CD4-positive, alpha-beta memory T cell (primary cell): ENCODE results near the gene BNIPL. TPM values are rescaled to one million over a fixed set of nuclear protein-coding genes. Genes with fewer than 3 reads are reported as not detected.

ENCODE experiments used
- CTCF ChIA-PET: fragments of 350-600 bp; sonication (Branson Sonifier 250); formaldehyde crosslinking; loops from one replicate; lab custom pipeline; 2021; ENCODE audit warnings: inconsistent platforms; ENCODE audit not compliant: partially characterized antibody; lab: Charles Lee
- POLR2A ChIA-PET: fragments of 350-600 bp; sonication (Branson Sonifier 250); formaldehyde crosslinking; loops from one replicate; lab custom pipeline; 2021; ENCODE audit not compliant: partially characterized antibody; lab: Charles Lee
- DNase-seq, 5 donors: peaks; one replicate each; pipeline versions ENCODE4 v3.0.0 to v3.0.0-alpha.2; 2020 to 2022; ENCODE audit warnings: mixed read lengths in 1 of 5
- H3K27ac ChIP-seq: one replicate; pipeline ENCODE4 v1.7.0; 2013; ENCODE audit warnings: low read depth, low read length
- H3K27me3 ChIP-seq: 2 replicates; pipeline ENCODE4 v1.7.0; 2013; ENCODE audit warnings: mild to moderate bottlenecking, low read length, moderate library complexity; ENCODE audit not compliant: insufficient read depth
- H3K36me3 ChIP-seq: 2 replicates; pipeline ENCODE4 v1.7.0; 2013; ENCODE audit warnings: mild to moderate bottlenecking, low read length, moderate library complexity; ENCODE audit not compliant: insufficient read depth
- H3K4me1 ChIP-seq: 2 replicates; pipeline ENCODE4 v1.7.0; 2013; ENCODE audit warnings: mild to moderate bottlenecking, low read length, moderate library complexity; ENCODE audit not compliant: insufficient read depth
- H3K4me3 ChIP-seq, 2 donors: one replicate each; pipeline ENCODE4 v1.7.0; 2013; ENCODE audit warnings: low read length in 2 of 2, mild to moderate bottlenecking in 1 of 2
- H3K9me3 ChIP-seq, 2 donors: one replicate each; pipeline ENCODE4 v1.7.0; 2013; ENCODE audit warnings: low read length in 2 of 2, control low read depth in 1 of 2; ENCODE audit not compliant: control insufficient read depth in 1 of 2
- H3K27ac Mint-ChIP-seq, 7 donors: one replicate each; pipeline ENCODE4 v1.8.0; 2020 to 2021; ENCODE audit warnings: mixed read lengths in 7 of 7, mild to moderate bottlenecking in 6 of 7, inconsistent platforms in 3 of 7, moderate library complexity in 3 of 7
- H3K27me3 Mint-ChIP-seq, 2 donors: one replicate each; pipeline ENCODE4 v1.8.0; 2020 to 2021; ENCODE audit warnings: mixed read lengths in 2 of 2
- H3K36me3 Mint-ChIP-seq, 2 donors: one replicate each; pipeline ENCODE4 v1.8.0; 2020 to 2021; ENCODE audit warnings: mixed read lengths in 2 of 2, inconsistent platforms in 1 of 2, mild to moderate bottlenecking in 1 of 2
- H3K4me1 Mint-ChIP-seq, 4 donors: one replicate each; pipeline ENCODE4 v1.8.0; 2020 to 2021; ENCODE audit warnings: mixed read lengths in 4 of 4, mild to moderate bottlenecking in 1 of 4
- H3K4me3 Mint-ChIP-seq, 8 donors: one replicate each; pipeline ENCODE4 v1.8.0; 2020 to 2021; ENCODE audit warnings: mixed read lengths in 8 of 8, mild to moderate bottlenecking in 7 of 8, moderate library complexity in 6 of 8, inconsistent platforms in 3 of 8
- H3K9me3 Mint-ChIP-seq, 8 donors: one replicate each; pipeline ENCODE4 v1.8.0; 2020 to 2021; ENCODE audit warnings: mixed read lengths in 8 of 8, mild to moderate bottlenecking in 5 of 8, inconsistent platforms in 3 of 8, moderate library complexity in 1 of 8
- intact Hi-C: fragments of 100-400 bp; cut with micrococcal nuclease; formaldehyde crosslinking; loops from one replicate; pipeline ENCODE4 v1.15.1; 2023
- polyA plus RNA-seq, 2 donors: library from polyadenylated mRNA; unstranded; fragments of 300-500 nt; fragmentation: Illumina TruSeq; gene quantifications; one replicate each; pipeline ENCODE4 v1.2.3, GENCODE V29; 2021
- total RNA-seq, 2 experiments: library from RNA; stranded (reverse); gene quantifications; one replicate each; pipeline ENCODE4 v1.2.3, GENCODE V29; 2021

Gene BNIPL
- total and polyA plus RNA-seq, 4 experiments from 2014 or later: 4.6 to 8.3 TPM; not detected in 2

GRCh38 chr1:151012684-151013471, 23.5 kb upstream of the BNIPL start:
- no peak overlapping the region for H3K4me3 Mint-ChIP-seq
- POLR2A ChIA-PET: interaction anchor here (0.6 to 1.0 kb wide), 3 partner anchors 40 to 442 kb away, joined by 3 read pairs; partner anchors contain the start of gene TNFAIP8L2

DNA sequence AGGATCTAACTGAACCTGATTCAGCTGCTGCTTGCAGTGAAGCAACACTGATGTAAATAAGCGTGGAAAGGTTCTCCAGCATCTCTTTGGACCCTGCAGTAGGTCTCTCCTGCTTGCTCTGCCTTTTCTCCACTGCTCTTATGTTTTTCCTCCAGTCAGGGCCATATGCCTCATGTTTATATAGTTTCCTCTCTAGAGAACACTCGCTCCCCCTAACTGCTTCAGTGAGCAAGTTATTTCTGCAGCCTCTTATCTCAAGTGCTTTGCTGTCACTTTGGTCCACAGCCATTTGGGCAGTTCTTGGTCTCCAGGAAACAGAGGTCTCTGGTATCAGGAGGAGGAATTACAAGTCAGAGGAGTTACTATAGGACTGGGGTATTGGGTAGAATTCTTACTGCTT, 22.9 kb upstream of the BNIPL start:
- no peaks in the 10 kb centered on the region for H3K36me3 ChIP-seq
- no peaks in the 10 kb centered on the region for H3K9me3 ChIP-seq
- Mint-ChIP-seq H3K4me3 (no peak overlapping the region), H3K27me3 (no peaks in the 10 kb centered on the region), H3K27ac (peak overlapping the region in 3 of 7 donors; percentile 41 to 72 (median 43)), H3K9me3 (no peaks in the 10 kb centered on the region), H3K36me3 (peaks cover 15 to 28% of the 10 kb centered on the region in 2 donors), H3K4me1 (peaks cover 25 to 48% (median 36%) of the 10 kb centered on the region in 4 donors)
- no peaks in the 10 kb centered on the region for H3K27me3 ChIP-seq
- no peak overlapping the region for H3K4me3 ChIP-seq
- intact Hi-C loops: no loop called here
- POLR2A ChIA-PET: interaction anchor here (0.6 kb wide), 1 partner anchor 443 kb away, joined by 3 read pairs; no protein-coding TSS in a partner anchor
- CTCF ChIA-PET: interaction anchor here (0.6 to 2.9 kb wide), 2 partner anchors 18 to 399 kb away, joined by 3 to 8 read pairs; no protein-coding TSS in a partner anchor
- DNase-seq: no peak
- peaks cover 24% of the 10 kb centered on the region for H3K4me1 ChIP-seq
- H3K27ac ChIP-seq: no peak overlapping the region

More at GRCh38 chr1:151012684-151013471, 23.5 kb upstream of the BNIPL start:
- H3K4me1 Mint-ChIP-seq: peaks cover 28 to 54% (median 40%) of the 10 kb centered on the region in 4 donors
- peak overlapping the region in 1 of 7 donors; percentile 43 for H3K27ac Mint-ChIP-seq
- Histone ChIP-seq H3K27ac (no peak overlapping the region), H3K27me3 (no peaks in the 10 kb centered on the region), H3K9me3 (no peaks in the 10 kb centered on the region), H3K36me3 (no peaks in the 10 kb centered on the region), H3K4me1 (peaks cover 25% of the 10 kb centered on the region), H3K4me3 (no peak overlapping the region)
- peaks cover 9 to 25% of the 10 kb centered on the region in 2 donors for H3K36me3 Mint-ChIP-seq
- H3K27me3 Mint-ChIP-seq: no peaks in the 10 kb centered on the region
- no peaks in the 10 kb centered on the region for H3K9me3 Mint-ChIP-seq
- intact Hi-C loops: no loop called here
- CTCF ChIA-PET: interaction anchor here (1.6 to 4.9 kb wide), 3 partner anchors 12 to 142 kb away, joined by 5 to 18 read pairs (median 8); no protein-coding TSS in a partner anchor
- DNase-seq: no peak

GRCh38 chr1:151024540-151025146, 11.7 kb upstream of the BNIPL start:
- H3K9me3 Mint-ChIP-seq: no peaks in the 10 kb centered on the region
- ChIA-PET CTCF (interaction anchor here (0.5 to 5.5 kb wide), 42 partner anchors 9 to 341 kb away, joined by 3 to 90 read pairs (median 6); partner anchors contain the start of genes C1orf56, CDC42SE1, GABPB2 and MINDY1), POLR2A (interaction anchor here (0.9 to 14.5 kb wide), 8 partner anchors 18 to 132 kb away, joined by 3 to 218 read pairs (median 7); partner anchors contain the start of genes C1orf56, CDC42SE1, GABPB2 and MINDY1)
- H3K27me3 ChIP-seq: no peaks in the 10 kb centered on the region
- no peak overlapping the region for H3K4me3 ChIP-seq
- H3K4me1 ChIP-seq: peaks cover 7% of the 10 kb centered on the region
- peak; percentile 81 to 86 (median 85) for DNase-seq
- H3K9me3 ChIP-seq: no peaks in the 10 kb centered on the region
- peaks cover 35 to 44% of the 10 kb centered on the region in 2 donors for H3K36me3 Mint-ChIP-seq
- H3K27me3 Mint-ChIP-seq: no peaks in the 10 kb centered on the region
- H3K36me3 ChIP-seq: peaks cover 16% of the 10 kb centered on the region
- H3K27ac Mint-ChIP-seq: peak overlapping the region; percentile 41 to 86 (median 73)
- intact Hi-C loops: loop anchor here (1.0 kb wide), 6 partner anchors 24 to 227 kb away; partner anchors contain the start of genes GABPB2, MLLT11 and TNFAIP8L2
- H3K4me1 Mint-ChIP-seq: peaks cover 5 to 11% (median 6%) of the 10 kb centered on the region in 4 donors
- no peak overlapping the region for H3K27ac ChIP-seq
- H3K4me3 Mint-ChIP-seq: peak overlapping the region in 5 of 8 donors; percentile 22 to 65 (median 54)

GRCh38 chr1:151026460-151026859, 9.9 kb upstream of the BNIPL start:
- Mint-ChIP-seq H3K36me3 (peaks cover 42 to 55% of the 10 kb centered on the region in 2 donors), H3K4me1 (peaks cover 5 to 11% (median 6%) of the 10 kb centered on the region in 4 donors), H3K27ac (no peak overlapping the region), H3K4me3 (no peak overlapping the region), H3K27me3 (no peaks in the 10 kb centered on the region), H3K9me3 (no peaks in the 10 kb centered on the region)
- Histone ChIP-seq H3K27me3 (no peaks in the 10 kb centered on the region), H3K27ac (no peak overlapping the region), H3K4me3 (no peak overlapping the region), H3K36me3 (peaks cover 24% of the 10 kb centered on the region), H3K9me3 (no peaks in the 10 kb centered on the region), H3K4me1 (peaks cover 7% of the 10 kb centered on the region)
- intact Hi-C loops: no loop called here
- POLR2A ChIA-PET: interaction anchor here (0.7 to 14.5 kb wide), 4 partner anchors 27 to 73 kb away, joined by 3 to 218 read pairs (median 12); partner anchors contain the start of genes C1orf56, CDC42SE1, GABPB2 and MLLT11
- no peak for DNase-seq
- CTCF ChIA-PET: interaction anchor here (1.7 to 5.5 kb wide), 7 partner anchors 14 to 131 kb away, joined by 7 to 90 read pairs (median 44); partner anchors contain the start of genes C1orf56, CDC42SE1, GABPB2 and MLLT11

DNA sequence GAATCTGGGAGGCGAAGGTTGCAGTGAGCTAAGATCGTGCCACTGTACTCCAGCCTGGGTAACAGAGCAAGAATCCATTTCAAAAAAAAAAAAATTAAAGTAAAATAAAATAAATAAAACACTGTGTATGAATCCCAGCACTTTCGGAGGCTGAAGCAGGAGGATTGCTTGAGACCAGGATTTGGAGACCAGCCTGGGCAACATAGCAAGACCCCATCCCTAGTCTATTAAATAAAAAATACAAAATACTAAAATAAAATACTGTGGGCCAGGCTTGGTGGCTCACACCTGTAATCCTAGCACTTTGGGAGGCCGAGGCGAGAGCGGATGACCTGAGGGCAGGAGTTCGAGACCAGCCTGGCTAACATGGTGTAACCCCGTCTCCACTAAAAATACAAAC, 4.2 kb upstream of the BNIPL start:
- ChIA-PET CTCF (interaction anchor here (0.7 to 1.7 kb wide), 3 partner anchors 8 to 124 kb away, joined by 3 to 8 read pairs (median 6); partner anchors contain the start of gene TNFAIP8L2), POLR2A (interaction anchor here (0.6 to 14.5 kb wide), 2 partner anchors 21 to 99 kb away, joined by 3 to 218 read pairs; partner anchors contain the start of genes C1orf56, CDC42SE1 and MLLT11)
- no peaks in the 10 kb centered on the region for H3K4me1 ChIP-seq
- Mint-ChIP-seq H3K36me3 (peaks cover 44 to 56% of the 10 kb centered on the region in 2 donors), H3K27ac (no peak overlapping the region), H3K27me3 (no peaks in the 10 kb centered on the region), H3K4me3 (no peak overlapping the region), H3K9me3 (no peaks in the 10 kb centered on the region), H3K4me1 (peaks cover 0 to 6% (median 6%) of the 10 kb centered on the region in 4 donors)
- H3K27me3 ChIP-seq: no peaks in the 10 kb centered on the region
- no peak overlapping the region for H3K4me3 ChIP-seq
- no peaks in the 10 kb centered on the region for H3K9me3 ChIP-seq
- H3K27ac ChIP-seq: no peak overlapping the region
- no peak for DNase-seq
- intact Hi-C loops: no loop called here
- peaks cover 34% of the 10 kb centered on the region for H3K36me3 ChIP-seq

GRCh38 chr1:151035167-151035566, 1.2 kb upstream of the BNIPL start:
- H3K4me1 Mint-ChIP-seq: peaks cover 0 to 8% (median 6%) of the 10 kb centered on the region in 4 donors
- H3K4me3 ChIP-seq: no peak overlapping the region
- POLR2A ChIA-PET: interaction anchor here (14.5 kb wide), 1 partner anchor 18 kb away, joined by 218 read pairs; the partner anchor contains the start of genes C1orf56, CDC42SE1 and MLLT11

More at GRCh38 chr1:151035167-151035566, 1.2 kb upstream of the BNIPL start:
- Histone ChIP-seq H3K27ac (no peak overlapping the region), H3K4me1 (no peaks in the 10 kb centered on the region), H3K9me3 (no peaks in the 10 kb centered on the region), H3K27me3 (no peaks in the 10 kb centered on the region), H3K36me3 (peaks cover 25% of the 10 kb centered on the region)
- peak overlapping the region in 5 of 7 donors; percentile 19 to 86 (median 66) for H3K27ac Mint-ChIP-seq
- no peak for DNase-seq
- intact Hi-C loops: no loop called here
- no peaks in the 10 kb centered on the region for H3K9me3 Mint-ChIP-seq
- H3K4me3 Mint-ChIP-seq: no peak overlapping the region
- no peaks in the 10 kb centered on the region for H3K27me3 Mint-ChIP-seq
- peaks cover 29 to 37% of the 10 kb centered on the region in 2 donors for H3K36me3 Mint-ChIP-seq
- CTCF ChIA-PET: interaction anchor here (1.5 kb wide), 1 partner anchor 36 kb away, joined by 4 read pairs; no protein-coding TSS in a partner anchor
